H9 (cell line): ENCODE data around the gene PIK3CG. TPM values are rescaled to one million over a fixed set of nuclear protein-coding genes. Genes with fewer than 3 reads are reported as not detected.

Experiments
- DNase-seq: peaks from one replicate; pipeline ENCODE4 v3.0.0-alpha.2; 2017
- H2AFZ ChIP-seq: one replicate; pipeline ENCODE4 v1.6.1; 2013; ENCODE audit warnings: mild to moderate bottlenecking, low read length, control low read depth, moderate library complexity
- H2AK5ac ChIP-seq: 2 replicates; pipeline ENCODE4 v1.6.1; 2013; ENCODE audit warnings: low read length, control low read depth, mixed read lengths; ENCODE audit not compliant: insufficient read length
- H2BK120ac ChIP-seq: one replicate; pipeline ENCODE4 v1.6.1; 2013; ENCODE audit warnings: low read depth, mild to moderate bottlenecking, low read length, control low read depth, inconsistent platforms; ENCODE audit not compliant: poor library complexity, severe bottlenecking
- H2BK12ac ChIP-seq: 2 replicates; pipeline ENCODE4 v1.6.1; 2013; ENCODE audit warnings: low read length, control low read depth, mixed read lengths, low read depth; ENCODE audit not compliant: insufficient read length
- H2BK15ac ChIP-seq: 2 replicates; pipeline ENCODE4 v1.6.1; 2013; ENCODE audit warnings: low read depth, low read length, control low read depth
- H2BK20ac ChIP-seq: one replicate; pipeline ENCODE4 v1.6.1; 2013; ENCODE audit warnings: low read depth, mild to moderate bottlenecking, low read length, control low read depth, inconsistent platforms; ENCODE audit not compliant: poor library complexity, severe bottlenecking
- H2BK5ac ChIP-seq: 2 replicates; pipeline ENCODE4 v1.6.1; 2013; ENCODE audit warnings: low read length, control low read depth, mixed read lengths; ENCODE audit not compliant: insufficient read length
- H3K14ac ChIP-seq: 2 replicates; pipeline ENCODE4 v1.6.1; 2013; ENCODE audit warnings: low read length, control low read depth; ENCODE audit not compliant: insufficient read depth
- H3K18ac ChIP-seq: 2 replicates; pipeline ENCODE4 v1.6.1; 2013; ENCODE audit warnings: low read depth, mild to moderate bottlenecking, mixed read lengths, low read length, control low read depth; ENCODE audit not compliant: insufficient read length
- H3K23ac ChIP-seq: 2 replicates; pipeline ENCODE4 v1.6.1; 2013; ENCODE audit warnings: low read length, control low read depth, mixed read lengths, low read depth; ENCODE audit not compliant: insufficient read length
- H3K23me2 ChIP-seq: 2 replicates; pipeline ENCODE4 v1.6.1; 2013; ENCODE audit warnings: low read depth, mild to moderate bottlenecking, mixed read lengths, low read length, control low read depth; ENCODE audit not compliant: insufficient read length, poor library complexity, severe bottlenecking
- H3K27ac ChIP-seq: 2 replicates; pipeline ENCODE4 v1.5.1; 2013; ENCODE audit warnings: low read length, control low read depth, mixed read lengths, low read depth; ENCODE audit not compliant: insufficient read length
- H3K27me3 ChIP-seq: 2 replicates; pipeline ENCODE4 v1.6.1; 2013; ENCODE audit warnings: low read length, control low read depth, inconsistent platforms; ENCODE audit not compliant: insufficient read depth
- H3K4ac ChIP-seq: 2 replicates; pipeline ENCODE4 v1.6.1; 2013; ENCODE audit warnings: low read depth, mild to moderate bottlenecking, control low read depth, inconsistent platforms, low read length, moderate library complexity
- H3K4me1 ChIP-seq: 2 replicates; pipeline ENCODE4 v1.6.1; 2013; ENCODE audit warnings: low read length, control low read depth, inconsistent platforms; ENCODE audit not compliant: insufficient read depth
- H3K4me2 ChIP-seq: 2 replicates; pipeline ENCODE4 v1.6.1; 2013; ENCODE audit warnings: low read length, control low read depth, mixed read lengths; ENCODE audit not compliant: insufficient read length, insufficient read depth
- H3K56ac ChIP-seq: 2 replicates; pipeline ENCODE4 v1.6.1; 2013; ENCODE audit warnings: low read depth, mild to moderate bottlenecking, mixed read lengths, low read length, control low read depth; ENCODE audit not compliant: insufficient read length
- H3K79me1 ChIP-seq: 2 replicates; pipeline ENCODE4 v1.6.1; 2013; ENCODE audit warnings: low read depth, mild to moderate bottlenecking, moderate library complexity, low read length, control low read depth, inconsistent platforms; ENCODE audit not compliant: insufficient read depth, poor library complexity, severe bottlenecking
- H3K79me2 ChIP-seq: 2 replicates; pipeline ENCODE4 v1.6.1; 2013; ENCODE audit warnings: low read length, control low read depth, inconsistent platforms; ENCODE audit not compliant: insufficient read depth
- H3K9ac ChIP-seq: 2 replicates; pipeline ENCODE4 v1.6.1; 2013; ENCODE audit warnings: low read length, control low read depth, mixed read lengths; ENCODE audit not compliant: insufficient read length; ENCODE audit errors: extremely low read depth
- H3K9me3 ChIP-seq: one replicate; pipeline ENCODE4 v1.6.1; 2013; ENCODE audit warnings: low read depth, low read length, inconsistent platforms; ENCODE audit not compliant: control insufficient read depth
- H3T11ph ChIP-seq: one replicate; pipeline ENCODE4 v1.6.1; 2013; ENCODE audit warnings: mild to moderate bottlenecking, low read length, control low read depth, inconsistent platforms
- H4K20me1 ChIP-seq: one replicate; pipeline ENCODE4 v1.6.1; 2013; ENCODE audit not compliant: control insufficient read depth, insufficient read length, insufficient read depth
- H4K5ac ChIP-seq: 2 replicates; pipeline ENCODE4 v1.6.1; 2013; ENCODE audit warnings: low read depth, mild to moderate bottlenecking, mixed read lengths, low read length, control low read depth; ENCODE audit not compliant: insufficient read length
- H4K8ac ChIP-seq: replicated peaks from 2 replicates; pipeline ENCODE4 v1.6.1; 2013; ENCODE audit warnings: low read length, control low read depth, mixed read lengths, low read depth; ENCODE audit not compliant: insufficient read length
- H4K91ac ChIP-seq: 2 replicates; pipeline ENCODE4 v1.6.1; 2013; ENCODE audit warnings: low read depth, mild to moderate bottlenecking, moderate library complexity, mixed read lengths, low read length, control low read depth; ENCODE audit not compliant: insufficient read length
- H3K27ac Mint-ChIP-seq, 3 experiments: 2 replicates in 2 of 3; 3 replicates in 1 of 3; pipeline ENCODE4 v1.8.0; 2020 to 2021; ENCODE audit warnings: mixed read lengths in 3 of 3, mild to moderate bottlenecking in 1 of 3, moderate library complexity in 1 of 3
- H3K27me3 Mint-ChIP-seq: 2 replicates; pipeline ENCODE4 v1.8.0; 2021; ENCODE audit warnings: low read depth, mild to moderate bottlenecking, moderate library complexity, mixed read lengths
- H3K36me3 Mint-ChIP-seq, 3 experiments: 2 replicates in 2 of 3; 3 replicates in 1 of 3; pipeline ENCODE4 v1.8.0; 2020 to 2021; ENCODE audit warnings: low read depth in 3 of 3, mixed read lengths in 3 of 3; ENCODE audit not compliant: insufficient read depth in 1 of 3
- H3K4me1 Mint-ChIP-seq, 2 experiments: 2 replicates each; pipeline ENCODE4 v1.8.0; 2020; ENCODE audit warnings: mixed read lengths in 2 of 2
- H3K4me3 Mint-ChIP-seq, 2 experiments: 2 replicates in 1 of 2; 3 replicates in 1 of 2; pipeline ENCODE4 v1.8.0; 2020 to 2021; ENCODE audit warnings: mild to moderate bottlenecking in 2 of 2, mixed read lengths in 2 of 2, moderate library complexity in 1 of 2
- H3K9me3 Mint-ChIP-seq, 2 experiments: 2 replicates in 1 of 2; 3 replicates in 1 of 2; pipeline ENCODE4 v1.8.0; 2020; ENCODE audit warnings: mild to moderate bottlenecking in 2 of 2, mixed read lengths in 2 of 2, moderate library complexity in 1 of 2
- CTCF ChIP-seq: fragments of 200-600 bp; sonication (generic); conservative IDR thresholded peaks from 3 replicates; pipeline ENCODE4 v1.8.0; 2021; ENCODE audit warnings: antibody characterized with exemption, mild to moderate bottlenecking
- WGBS: extraction: QIAGEN DNeasy Blood & Tissue Kit; methylation state at CpG from one replicate; pipeline ENCODE4 v1.1.7; 2013; ENCODE audit warnings: missing lambda C conversion rate, low lambda C conversion rate, mixed read lengths; ENCODE audit not compliant: insufficient read length; ENCODE audit errors: extremely low coverage; 5-methylcytosine and 5-hydroxymethylcytosine counted together
- total RNA-seq: library from RNA; stranded (reverse); gene quantifications from 2 replicates; pipeline ENCODE4 v1.2.1, GENCODE V29; 2021

Gene PIK3CG
- total RNA-seq, 1 experiment from 2014 or later, result not detected

- peaks cover 3 to 4% of the 10 kb centered on the region in 2 experiments; a peak in 2 of 5 replicates for H3K9me3 Mint-ChIP-seq
- peaks cover 11 to 20% of the 10 kb centered on the region in 2 experiments for H3K4me1 Mint-ChIP-seq
- no peak overlapping the region for H2BK15ac ChIP-seq
- H4K91ac ChIP-seq, result no peak overlapping the region
- H3K18ac ChIP-seq, result no peak overlapping the region
- H3K56ac ChIP-seq, result no peak overlapping the region
- H2AK5ac ChIP-seq, result no peak overlapping the region
- H3K4me3 Mint-ChIP-seq, result no peak overlapping the region
- H3K27me3 ChIP-seq, result no peaks in the 10 kb centered on the region
- no peak overlapping the region for H4K8ac ChIP-seq
- H3K23me2 ChIP-seq, result no peaks in the 10 kb centered on the region
- no peak overlapping the region for H2BK20ac ChIP-seq
- H3K36me3 Mint-ChIP-seq, result no peaks in the 10 kb centered on the region; a peak in 2 of 7 replicates
- no peak overlapping the region for H2AFZ ChIP-seq
- no peaks in the 10 kb centered on the region for H4K20me1 ChIP-seq
- H3K27me3 Mint-ChIP-seq, result no peaks in the 10 kb centered on the region
- no peak overlapping the region for H3K14ac ChIP-seq
- no peak overlapping the region for H3K4me2 ChIP-seq
- no peak overlapping the region for H3K23ac ChIP-seq
- no peak overlapping the region for H2BK120ac ChIP-seq
- H4K5ac ChIP-seq, result no peak overlapping the region
- no peak overlapping the region for H3K9ac ChIP-seq
- no peaks in the 10 kb centered on the region; the same call in 1 of the 2 replicates for H3K4me1 ChIP-seq
- no peak overlapping the region for H3K4ac ChIP-seq
- H3K79me1 ChIP-seq, result no peaks in the 10 kb centered on the region
- no peaks in the 10 kb centered on the region for H3K9me3 ChIP-seq
- no CpG with 5 or more reads among the region's 4 CpGs for WGBS
- H2BK12ac ChIP-seq, result no peak overlapping the region
- no peak overlapping the region for H3K27ac Mint-ChIP-seq
- H3K27ac ChIP-seq, result no peak overlapping the region
- no peak for TF ChIP-seq CTCF
- H3T11ph ChIP-seq, result no peak overlapping the region
- no peak overlapping the region for H2BK5ac ChIP-seq
- H3K79me2 ChIP-seq, result no peaks in the 10 kb centered on the region
- DNase-seq, result no peak
These were observed 30.3 kb downstream of the PIK3CG start for GRCh38 chr7:106895246-106895864.
